HG03460 (cell line): ENCODE data around the gene HCFC1R1.
"Not testable (repeated sequence)": the region's sequence is repeated elsewhere in the genome, so short reads cannot be mapped to it uniquely, and the experiment has no call there.

Experiments
- ATAC-seq: cut with Tn5 transposase; IDR thresholded peaks from one replicate; pipeline ENCODE4 v1.9.1; 2021; ENCODE audit not compliant: unreplicated experiment

The HCFC1R1 gene

DNA sequence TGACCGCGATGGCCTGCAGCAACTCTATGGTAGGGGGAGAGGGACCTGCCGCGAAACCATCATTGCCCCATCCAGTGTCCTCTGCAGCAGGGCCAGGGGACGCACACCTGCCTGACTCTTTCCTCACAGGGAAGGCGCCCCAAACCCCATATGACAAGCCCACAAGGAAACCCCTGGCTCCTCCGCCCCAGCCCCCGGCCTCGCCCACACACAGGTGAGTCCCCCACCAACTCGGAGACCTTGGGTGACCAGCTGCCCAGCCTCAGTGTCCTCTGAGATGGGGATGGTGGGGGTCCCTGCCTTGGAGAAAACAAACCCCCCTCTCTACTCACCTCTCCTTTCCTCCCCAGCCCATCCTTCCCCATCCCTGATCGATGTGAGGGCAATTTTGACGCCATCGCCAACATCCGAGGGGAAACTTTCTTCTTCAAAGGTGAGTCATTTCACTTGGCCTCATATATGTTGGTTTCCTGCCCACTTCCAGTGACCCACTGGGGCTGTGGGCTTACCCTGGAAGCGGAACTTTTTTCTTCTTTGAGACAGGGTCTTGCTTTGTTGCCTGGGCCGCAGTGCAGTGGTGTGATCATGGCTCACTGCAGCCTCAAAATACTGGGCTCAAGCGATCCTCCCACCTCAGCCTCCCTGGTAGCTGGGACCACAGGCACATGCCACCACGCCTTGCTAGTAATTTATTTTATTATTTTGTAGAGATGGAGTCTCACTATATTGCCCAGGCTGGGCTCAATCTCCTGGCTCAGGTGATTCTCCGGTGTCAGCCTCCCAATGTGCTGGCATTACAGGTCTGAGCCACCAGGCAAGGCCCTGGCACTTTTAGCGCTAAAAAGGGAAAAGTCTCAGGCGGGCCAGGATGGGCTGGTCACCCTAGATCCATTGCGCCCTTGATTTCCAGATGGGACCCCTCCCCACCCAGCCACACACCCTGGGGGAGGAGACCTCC is 33.7 kb upstream of the HCFC1R1 start:
- no peak for ATAC-seq

DNA sequence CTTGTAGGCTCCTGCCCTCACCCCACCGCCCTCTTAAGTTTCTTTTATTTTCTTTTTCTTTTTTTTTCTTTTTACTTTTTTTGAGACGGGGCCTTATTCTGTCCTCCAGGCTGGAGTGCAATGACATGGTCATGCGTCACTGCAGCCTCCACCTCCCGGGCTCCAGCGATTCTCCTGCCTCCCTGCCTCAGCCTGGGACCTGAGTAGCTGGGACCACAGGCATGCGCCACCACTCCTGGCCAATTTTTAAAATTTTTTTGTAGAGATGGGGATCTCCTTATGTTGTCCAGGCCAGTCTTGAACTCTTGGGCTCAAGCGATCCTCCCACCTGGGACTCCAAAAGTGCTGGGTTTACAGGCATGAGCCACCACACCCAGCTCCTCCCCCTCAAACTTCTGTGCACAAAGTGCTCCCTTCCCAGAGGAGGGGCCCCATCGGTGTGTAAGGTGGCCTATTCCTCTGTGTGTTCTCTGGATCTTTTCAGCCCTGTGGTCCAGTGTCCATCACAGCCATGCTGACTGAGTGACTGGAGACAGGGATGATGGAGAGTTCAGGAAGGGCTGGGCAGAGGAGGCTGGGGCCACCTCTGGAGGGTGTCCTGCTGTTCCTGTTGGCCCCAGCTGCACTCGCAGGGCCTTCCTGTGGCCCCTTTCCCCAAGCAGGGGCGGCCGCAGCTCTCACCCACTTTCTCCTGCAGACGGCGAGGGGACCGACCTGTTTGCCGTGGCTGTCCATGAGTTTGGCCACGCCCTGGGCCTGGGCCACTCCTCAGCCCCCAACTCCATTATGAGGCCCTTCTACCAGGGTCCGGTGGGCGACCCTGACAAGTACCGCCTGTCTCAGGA is 32.8 kb upstream of the HCFC1R1 start:
- ATAC-seq: no peak

DNA sequence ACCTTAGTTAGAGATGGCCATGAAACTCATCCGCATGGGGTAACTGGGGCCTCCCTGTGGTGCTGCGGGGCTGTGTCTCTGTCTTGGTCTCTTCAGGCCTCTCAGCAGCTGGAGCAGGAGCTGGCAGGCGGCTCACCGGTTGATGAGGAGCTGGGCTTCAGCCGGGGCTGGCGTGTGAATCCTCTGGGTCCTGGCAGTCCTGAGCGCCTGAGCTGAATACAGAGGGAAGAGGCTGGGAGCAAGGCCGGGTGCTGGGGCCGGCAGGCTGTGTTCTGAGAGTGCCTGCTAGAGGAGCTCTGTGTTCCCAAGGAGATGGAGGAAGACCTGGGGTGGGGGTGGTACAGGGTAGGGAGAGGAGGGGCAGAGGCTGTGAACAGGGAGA is 32.0 kb upstream of the HCFC1R1 start:
- not testable (repeated sequence) for ATAC-seq

DNA sequence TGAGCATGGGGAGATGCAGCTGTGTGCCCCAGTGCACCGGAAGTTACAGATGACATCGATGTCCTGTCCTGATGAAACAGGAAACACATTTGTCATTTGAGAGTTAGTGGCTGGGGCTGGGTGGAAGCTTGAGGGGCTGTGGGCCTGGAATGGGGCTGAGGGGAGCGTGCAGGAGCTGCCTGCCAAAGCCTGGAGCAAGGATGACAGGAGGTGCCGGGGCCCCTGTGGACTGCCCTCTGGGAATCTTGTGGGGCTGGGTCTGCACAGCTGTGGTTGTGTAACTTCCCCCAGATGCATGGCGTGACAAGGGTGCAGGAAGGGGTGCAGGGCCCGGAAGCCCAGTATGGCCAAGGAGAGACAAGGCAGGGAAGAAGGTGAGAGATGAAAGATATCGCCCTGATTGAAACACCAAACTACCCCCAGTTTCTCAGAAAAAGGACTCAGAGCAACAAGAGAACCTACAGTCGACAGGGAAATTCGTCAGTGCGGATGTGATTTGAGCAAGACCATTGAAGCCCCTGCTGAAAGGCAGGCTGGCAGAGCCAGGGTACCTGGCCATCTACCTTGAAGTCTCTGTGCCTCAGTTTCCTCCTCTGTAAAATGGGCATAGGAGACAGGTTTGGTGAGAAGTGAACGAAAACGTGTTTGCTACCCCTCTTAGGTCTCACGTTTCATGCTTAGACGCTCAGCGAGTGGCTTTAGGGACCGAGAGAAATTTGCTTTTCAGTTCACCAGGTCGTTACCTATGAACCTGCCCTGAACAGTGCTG is 31.4 kb upstream of the HCFC1R1 start:
- ATAC-seq: no peak

DNA sequence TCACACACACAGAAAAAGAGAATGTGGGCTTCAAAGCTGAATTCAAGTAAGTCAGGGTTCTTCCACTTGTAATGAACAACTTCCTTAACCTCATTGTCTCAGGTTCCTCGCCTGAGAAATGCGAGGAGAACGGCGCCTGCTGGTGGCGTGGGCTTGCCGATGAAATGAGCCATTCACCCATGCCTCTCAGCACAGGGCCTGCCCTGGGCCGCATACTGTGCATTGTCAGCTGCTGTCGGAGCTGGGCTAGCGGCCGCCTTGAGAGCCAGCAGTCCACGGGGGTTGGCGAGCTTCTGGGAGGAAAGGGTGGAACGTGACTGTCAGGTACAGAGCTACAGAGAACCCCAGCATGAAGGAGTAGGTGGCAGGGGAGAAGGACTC is 29.6 kb upstream of the HCFC1R1 start:
- ATAC-seq: not testable (repeated sequence)

DNA sequence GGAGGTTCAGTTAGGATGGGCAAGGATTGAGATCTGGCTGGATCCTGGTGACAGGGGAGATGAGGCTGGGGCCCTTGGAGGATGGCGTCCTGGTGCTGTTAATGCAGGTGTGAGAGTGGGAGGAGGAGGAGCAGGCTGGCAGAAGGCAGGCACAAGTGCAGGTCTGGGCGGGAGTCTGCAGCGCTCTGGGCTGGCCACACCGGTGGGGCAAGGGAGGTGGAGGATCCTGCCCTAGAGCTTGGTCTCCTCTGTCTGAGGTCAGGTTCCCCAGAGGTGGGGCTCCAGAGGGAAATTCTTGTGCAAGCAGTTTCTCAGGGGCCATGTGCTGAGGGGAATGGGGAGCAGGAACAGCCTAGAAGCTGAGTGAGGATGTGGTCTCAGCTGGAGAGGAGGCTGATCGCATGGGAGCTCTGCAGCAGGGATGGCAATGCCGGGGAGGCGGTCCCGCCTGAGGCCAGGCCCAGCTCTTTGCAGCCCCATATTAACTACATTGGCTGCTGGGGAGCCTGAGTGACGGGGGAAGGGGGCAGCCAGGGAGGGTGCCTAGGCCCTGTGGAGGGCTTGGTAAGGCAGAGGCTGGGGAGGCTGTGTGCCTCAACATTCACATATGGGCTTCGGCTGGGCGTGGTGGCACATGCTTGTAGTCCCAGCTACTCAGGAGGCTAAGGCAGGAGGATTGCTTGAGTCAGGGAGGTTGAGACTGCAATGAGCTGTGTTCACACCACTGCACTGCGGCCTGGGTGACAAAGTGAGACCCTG is 29.0 kb upstream of the HCFC1R1 start:
- ATAC-seq: not testable (repeated sequence)

DNA sequence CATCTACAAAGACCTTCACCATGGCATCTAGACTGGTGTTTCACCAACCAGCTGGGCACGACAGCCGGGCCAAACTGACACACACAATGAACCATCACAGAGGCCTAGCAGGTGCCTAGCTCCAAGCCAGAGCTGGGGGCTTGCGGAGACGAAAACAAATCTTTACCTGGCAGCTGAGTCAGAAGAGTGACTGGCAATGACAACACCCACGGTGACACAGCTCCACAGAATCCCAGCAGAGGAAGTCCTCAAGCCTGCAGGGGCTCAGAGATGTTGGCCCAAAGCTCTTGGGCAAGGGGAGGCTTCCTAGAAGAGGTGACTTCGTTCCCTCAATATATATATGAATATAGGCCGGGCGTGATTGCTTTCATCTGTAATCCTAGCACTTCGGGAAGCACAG is 27.8 kb upstream of the HCFC1R1 start:
- no peak for ATAC-seq

DNA sequence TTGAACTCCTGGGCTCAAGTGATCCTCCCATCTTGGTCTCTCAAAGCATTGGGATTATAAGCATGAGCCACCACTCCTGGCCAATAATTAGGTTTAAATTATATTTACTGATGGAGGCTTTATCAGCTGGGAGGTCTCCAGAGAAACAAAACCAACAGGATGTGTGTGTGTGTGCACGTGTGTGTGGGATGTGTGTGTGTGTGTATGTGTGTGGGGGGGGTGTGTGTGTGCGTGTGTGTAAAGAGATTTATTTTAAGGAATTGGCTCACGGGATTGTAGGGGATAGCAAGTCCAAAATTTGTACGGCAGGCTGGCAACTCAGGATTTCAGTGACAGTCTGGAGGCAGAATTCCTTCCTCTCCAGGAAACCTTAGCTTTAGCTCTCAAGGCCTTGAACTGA is 27.3 kb upstream of the HCFC1R1 start:
- ATAC-seq: no peak

DNA sequence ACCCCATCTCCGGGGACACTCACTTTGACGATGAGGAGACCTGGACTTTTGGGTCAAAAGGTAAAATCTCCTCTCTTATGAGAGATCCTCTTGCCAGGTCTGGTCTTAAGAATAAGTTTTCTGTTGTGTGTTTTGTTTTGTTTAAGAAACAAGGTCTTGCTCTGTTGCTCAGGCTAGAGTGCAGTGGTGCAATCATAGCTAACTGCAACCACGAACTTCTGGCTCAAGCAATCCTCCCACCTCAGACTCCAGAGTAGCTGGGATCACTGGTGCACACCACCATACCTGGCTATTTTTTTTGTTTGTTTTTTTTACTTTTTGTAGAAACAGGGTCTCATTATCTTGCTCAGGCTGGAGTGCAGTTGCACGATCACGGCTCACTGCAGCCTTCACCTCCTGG is 26.7 kb upstream of the HCFC1R1 start:
- ATAC-seq: no peak

DNA sequence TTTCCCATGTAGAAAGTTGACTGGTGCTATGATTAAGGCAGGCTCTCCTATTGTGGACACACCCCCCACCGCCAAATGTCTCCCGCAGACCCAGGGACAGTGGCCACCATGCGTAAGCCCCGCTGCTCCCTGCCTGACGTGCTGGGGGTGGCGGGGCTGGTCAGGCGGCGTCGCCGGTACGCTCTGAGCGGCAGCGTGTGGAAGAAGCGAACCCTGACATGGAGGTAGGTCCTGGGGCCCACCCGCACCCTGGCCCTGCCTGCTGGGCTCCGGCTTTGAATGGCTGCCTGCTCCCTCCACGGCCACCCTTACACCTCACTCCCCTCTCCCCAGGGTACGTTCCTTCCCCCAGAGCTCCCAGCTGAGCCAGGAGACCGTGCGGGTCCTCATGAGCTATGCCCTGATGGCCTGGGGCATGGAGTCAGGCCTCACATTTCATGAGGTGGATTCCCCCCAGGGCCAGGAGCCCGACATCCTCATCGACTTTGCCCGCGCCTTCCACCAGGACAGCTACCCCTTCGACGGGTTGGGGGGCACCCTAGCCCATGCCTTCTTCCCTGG is 26.3 kb upstream of the HCFC1R1 start:
- no peak for ATAC-seq

DNA sequence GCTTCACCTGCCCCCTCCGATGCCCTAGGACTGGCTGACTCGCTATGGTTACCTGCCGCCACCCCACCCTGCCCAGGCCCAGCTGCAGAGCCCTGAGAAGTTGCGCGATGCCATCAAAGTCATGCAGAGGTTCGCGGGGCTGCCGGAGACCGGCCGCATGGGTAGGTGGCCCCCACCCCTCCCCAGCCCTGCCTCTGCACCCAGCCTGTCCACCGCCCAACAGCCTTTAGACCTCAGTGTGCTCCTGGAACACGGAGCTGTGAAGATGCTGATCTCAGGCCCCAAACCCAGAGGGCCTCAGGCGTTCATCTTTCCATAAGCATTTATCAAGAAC is 23.6 kb upstream of the HCFC1R1 start:
- ATAC-seq: no peak

DNA sequence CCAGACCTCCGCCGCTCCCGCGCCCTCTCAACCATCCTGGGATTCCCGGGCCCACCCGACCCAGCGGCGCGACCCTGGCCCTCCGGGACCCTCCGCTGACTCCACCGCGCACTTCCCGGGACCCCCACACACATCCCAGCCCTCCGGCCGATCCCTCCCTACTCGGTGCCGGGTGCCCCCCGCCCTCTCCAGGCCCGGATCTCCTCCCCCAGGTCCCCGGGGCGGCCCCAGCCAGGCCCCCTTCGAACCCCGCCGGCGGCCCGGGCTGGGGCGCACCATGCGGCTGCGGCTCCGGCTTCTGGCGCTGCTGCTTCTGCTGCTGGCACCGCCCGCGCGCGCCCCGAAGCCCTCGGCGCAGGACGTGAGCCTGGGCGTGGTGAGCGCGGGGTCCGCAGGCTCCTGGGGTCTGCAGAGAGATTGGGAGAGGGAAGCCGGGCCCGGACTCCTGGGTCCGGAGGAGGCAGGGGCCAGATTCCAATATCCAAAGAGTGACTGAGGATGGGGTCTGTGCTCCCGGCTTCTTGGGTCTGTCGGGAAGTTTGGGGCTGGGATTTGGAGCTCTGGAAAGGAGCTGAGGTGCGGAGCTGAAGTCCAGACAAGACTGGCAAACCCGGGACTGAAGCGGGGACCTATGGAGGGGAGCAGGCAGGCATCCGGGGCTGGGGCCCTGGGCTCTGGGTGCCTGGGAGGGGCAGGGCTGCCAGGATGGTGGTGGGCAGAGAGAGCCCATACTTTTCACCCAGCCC is 23.1 kb upstream of the HCFC1R1 start:
- no peak for ATAC-seq

DNA sequence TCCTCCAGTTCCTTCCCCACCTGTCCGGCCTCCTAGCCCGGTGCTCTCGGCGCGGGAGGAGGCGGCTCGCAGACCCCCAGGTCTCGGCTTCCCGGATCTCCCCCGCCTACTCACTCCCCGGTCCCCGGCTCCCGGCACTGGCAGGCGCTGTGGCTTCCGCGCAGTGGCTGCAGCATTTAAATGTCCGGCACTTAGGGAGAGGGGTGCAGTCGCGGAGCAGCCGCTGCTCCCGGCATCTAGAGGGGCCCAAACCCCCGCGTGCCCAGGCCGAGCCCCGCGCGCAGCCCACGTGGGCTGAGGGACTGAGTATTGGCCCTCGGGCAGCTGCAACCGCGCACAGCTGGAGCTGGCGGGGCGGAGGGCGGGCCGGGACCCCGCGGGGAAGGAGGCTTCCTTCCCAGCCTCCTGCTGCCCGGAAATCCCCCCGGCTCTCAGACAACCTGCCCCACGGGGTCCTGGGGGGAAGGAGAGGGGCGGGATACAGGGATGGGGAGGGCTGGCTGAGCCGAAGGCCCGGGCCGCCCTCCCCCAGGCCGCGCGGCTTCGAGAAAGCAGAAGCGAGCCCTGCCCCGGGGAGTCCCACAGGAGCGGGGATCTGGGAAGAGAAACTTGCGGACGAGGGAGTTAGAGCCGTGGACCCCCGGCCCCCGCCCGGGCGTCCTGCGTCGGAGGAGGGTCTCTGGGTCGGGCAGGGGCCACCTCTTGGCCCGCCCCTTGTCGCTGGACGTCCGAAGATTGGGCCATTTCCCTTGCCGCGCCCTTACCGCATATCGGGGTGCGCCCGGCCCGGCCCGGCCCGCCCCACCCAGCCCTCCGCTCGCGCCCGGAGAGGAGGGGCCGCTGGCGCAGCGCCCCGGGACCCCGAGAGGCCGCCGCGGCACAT is 22.3 kb upstream of the HCFC1R1 start, which contains the start of gene MMP25:
TSS of gene MMP25 (plus strand) at position 804 of the 883 bp plus-strand sequence. CDS start 357 bp downstream, outside the sequence.
- ATAC-seq: no peak

DNA sequence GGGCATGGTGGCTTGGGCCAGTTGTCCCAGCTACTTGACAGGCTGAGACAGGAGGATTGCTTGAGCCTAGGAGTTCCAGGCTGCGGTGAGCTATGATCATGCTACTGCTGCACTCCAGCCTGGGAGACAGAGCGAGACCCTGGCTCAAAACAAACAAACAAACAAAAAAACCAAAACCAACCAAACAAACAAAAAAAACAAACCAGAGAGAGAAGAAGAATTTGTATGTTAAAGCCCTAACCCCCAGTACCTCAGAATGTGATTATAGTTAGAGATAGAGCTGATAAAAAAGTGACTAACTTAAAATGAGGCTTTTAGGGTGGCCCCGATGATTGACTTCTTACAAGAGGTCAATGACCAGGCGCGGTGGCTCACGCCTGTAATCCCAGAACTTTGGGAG is 21.0 kb upstream of the HCFC1R1 start:
- ATAC-seq: no peak

DNA sequence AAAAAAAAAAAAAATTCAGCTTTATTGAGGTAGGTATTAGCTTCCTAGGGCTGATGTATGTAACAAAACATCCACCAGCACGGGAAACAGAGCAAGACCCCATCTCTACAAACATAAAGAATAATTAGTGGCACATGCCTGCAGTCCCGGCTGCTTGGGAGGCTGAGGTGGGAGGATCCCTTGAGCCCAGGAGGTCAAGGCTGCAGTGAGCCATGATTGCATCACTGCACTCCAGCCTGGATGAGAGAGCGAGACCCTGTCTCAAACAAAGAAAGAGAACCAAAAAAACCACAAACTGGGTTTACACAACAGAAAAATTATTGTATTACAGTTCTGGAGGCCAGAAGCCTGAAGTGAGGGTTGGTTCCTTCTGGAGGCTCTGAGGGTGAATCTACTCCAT is 18.6 kb upstream of the HCFC1R1 start:
- no peak for ATAC-seq

DNA sequence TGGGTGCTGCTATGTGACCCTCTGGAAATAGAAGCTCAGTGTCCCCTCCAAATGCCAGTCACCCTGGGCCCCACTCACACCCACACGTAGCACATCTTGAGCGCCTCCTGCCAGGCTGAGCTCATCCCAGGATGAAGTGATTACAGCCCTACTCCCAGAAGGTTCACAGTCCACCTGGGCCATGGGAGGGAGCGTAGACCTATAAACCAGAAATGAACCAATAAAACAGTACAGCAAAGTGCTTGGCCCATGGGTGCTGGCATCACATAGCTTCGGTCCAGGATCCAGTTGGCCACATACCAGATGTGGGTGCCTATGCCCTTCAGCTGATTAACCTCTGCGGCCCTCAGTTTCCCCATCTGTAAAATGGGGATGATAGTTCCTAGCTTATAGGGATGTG is 15.2 kb upstream of the HCFC1R1 start:
- no peak for ATAC-seq

DNA sequence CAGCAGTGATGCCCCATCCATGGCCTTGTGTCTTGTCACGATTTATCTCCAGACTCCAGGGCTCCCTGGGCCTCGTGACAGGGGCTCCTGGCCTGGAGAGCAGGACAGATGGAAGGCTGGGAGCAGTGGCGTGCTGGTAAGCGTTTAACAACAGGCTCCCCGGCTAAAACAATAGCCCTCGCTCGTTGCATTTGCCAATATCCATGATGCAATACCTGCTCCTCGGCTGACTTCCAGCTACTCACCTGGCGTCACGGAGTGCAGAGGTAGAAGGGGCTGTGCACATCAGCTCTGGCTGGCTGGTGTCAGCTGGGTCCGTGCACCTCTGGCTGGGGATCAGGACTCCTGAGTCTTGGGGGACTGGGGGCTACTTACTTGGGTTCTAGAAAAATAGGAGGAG is 14.5 kb upstream of the HCFC1R1 start:
- ATAC-seq: no peak

DNA sequence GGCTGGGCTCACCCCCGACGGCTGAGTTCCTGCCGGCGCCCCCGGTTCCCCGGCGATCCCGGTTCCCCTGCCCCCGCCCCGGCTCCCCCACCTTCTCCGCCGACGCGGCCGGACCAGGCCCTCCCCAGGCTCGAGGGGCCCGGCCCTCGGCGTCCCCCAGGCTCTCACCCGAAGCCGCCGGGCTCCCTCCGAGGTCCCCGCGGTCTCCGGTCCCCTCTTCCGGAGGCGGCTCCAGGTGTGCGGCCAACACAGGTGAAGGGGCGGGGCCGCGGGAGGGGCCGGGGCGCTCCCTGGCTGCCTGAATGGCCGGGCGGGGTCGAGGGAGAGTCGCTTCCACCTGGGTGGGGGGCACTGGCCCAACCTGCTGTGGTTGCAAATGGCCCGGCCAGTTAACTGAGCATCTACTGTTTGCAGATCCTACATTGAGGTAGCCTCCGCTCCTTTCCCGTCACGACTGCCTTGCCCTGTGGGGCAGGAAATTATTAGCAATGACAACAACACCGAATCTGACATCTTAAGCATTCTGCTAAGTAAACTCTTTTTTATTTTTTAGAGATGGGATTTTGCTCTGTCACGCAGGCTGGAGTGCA is 13.1 kb upstream of the HCFC1R1 start, which contains the start of gene BICDL2:
TSS of gene BICDL2 (minus strand) at position 219 of the 590 bp plus-strand sequence. CDS start 1,448 bp downstream, outside the sequence.
- ATAC-seq: no peak
